Panc1 (cell line): ENCODE data around the gene TREML4. TPM values are rescaled to one million over a fixed set of nuclear protein-coding genes. Genes with fewer than 3 reads are reported as not detected.

ENCODE experiments used
- ATAC-seq: fragments of 200-7000 bp; cut with Tn5 transposase; 2 replicates; pipeline ENCODE4 v1.9.1; 2020; ENCODE audit warnings: mild to moderate bottlenecking, moderate library complexity
- BruUV-seq: library from RNA; stranded (reverse); fragments of 400-500 nt; replicated peaks from 2 replicates; lab custom pipeline; 2021; lab: Mats Ljungman, UMichigan
- CTCF ChIA-PET: fragments of 300-600 bp; sonication (Branson Sonifier 250); formaldehyde crosslinking; loops from one replicate; lab custom pipeline; 2022; ENCODE audit warnings: antibody characterized with exemption; lab: Charles Lee
- POLR2A ChIA-PET: fragments of 300-600 bp; sonication (Branson Sonifier 250); formaldehyde crosslinking; loops from one replicate; lab custom pipeline; 2022; ENCODE audit warnings: antibody characterized with exemption; lab: Charles Lee
- DNase-seq: peaks from one replicate; pipeline ENCODE4 v3.0.0-alpha.2; 2010; ENCODE audit warnings: low read depth, low spot score
- H3K27ac ChIP-seq: 2 replicates; pipeline ENCODE4 v1.5.1; 2011; ENCODE audit warnings: mild to moderate bottlenecking, low read length, inconsistent platforms
- H3K27me3 ChIP-seq: fragments of 200-500 bp; sonication (Bioruptor generic); 2 replicates; pipeline ENCODE4 v1.6.0; 2014; ENCODE audit warnings: low read length, inconsistent platforms; ENCODE audit not compliant: control insufficient read depth, insufficient read depth
- H3K36me3 ChIP-seq: fragments of 200-500 bp; sonication (Bioruptor generic); 2 replicates; pipeline ENCODE4 v1.5.1; 2014; ENCODE audit warnings: inconsistent platforms, mild to moderate bottlenecking, low read length, moderate library complexity; ENCODE audit not compliant: control insufficient read depth, insufficient read depth
- H3K4me1 ChIP-seq: 2 replicates; pipeline ENCODE4 v1.5.1; 2011; ENCODE audit warnings: inconsistent platforms, mild to moderate bottlenecking, low read length, moderate library complexity; ENCODE audit not compliant: control insufficient read depth, insufficient read depth
- H3K4me3 ChIP-seq, 2 experiments: 2 replicates each; pipeline ENCODE4 v1.5.1; 2011 to 2012; ENCODE audit warnings: low read depth in 2 of 2, low read length in 2 of 2, mild to moderate bottlenecking in 2 of 2, inconsistent platforms in 1 of 2, moderate library complexity in 1 of 2
- H3K9me3 ChIP-seq: fragments of 200-500 bp; sonication (Bioruptor generic); 2 replicates; pipeline ENCODE4 v1.5.1; 2014; ENCODE audit warnings: low read depth, mild to moderate bottlenecking, inconsistent platforms, low read length, moderate library complexity; ENCODE audit not compliant: control insufficient read depth, insufficient read depth
- CTCF ChIP-seq: fragments of 450-650 bp; IDR thresholded peaks from 2 replicates; pipeline ENCODE4 v1.5.1; 2017; ENCODE audit warnings: mild to moderate bottlenecking
- POLR2AphosphoS5 ChIP-seq: IDR thresholded peaks from 2 replicates; pipeline ENCODE4 v1.6.1; 2012; ENCODE audit warnings: mild to moderate bottlenecking, low read depth, low read length, moderate library complexity
- REST ChIP-seq, 2 experiments: IDR thresholded peaks; 2 replicates each; pipeline ENCODE4 v1.6.1; 2011 to 2012; ENCODE audit warnings: low read depth in 2 of 2, control low read depth in 1 of 2, low read length in 1 of 2, mild to moderate bottlenecking in 1 of 2, moderate library complexity in 1 of 2; ENCODE audit not compliant: insufficient read depth in 1 of 2
- SIN3A ChIP-seq: IDR thresholded peaks from 2 replicates; pipeline ENCODE4 v1.6.1; 2012; ENCODE audit warnings: low read depth, mild to moderate bottlenecking, low read length, moderate library complexity, borderline replicate concordance; ENCODE audit not compliant: insufficient read depth
- TCF7L2 ChIP-seq: IDR thresholded peaks from 2 replicates; pipeline ENCODE4 v1.6.1; 2011; ENCODE audit warnings: mild to moderate bottlenecking, low read depth, low read length, inconsistent platforms
- in situ Hi-C: cut with HindIII; loops from 2 replicates; pipeline ENCODE4 v1.10.0; 2016; ENCODE audit warnings: low sequenced_read_pairs, low pct_unique_long_range_greater_than_20kb
- intact Hi-C: fragments of 100-400 bp; cut with micrococcal nuclease; formaldehyde crosslinking; loops from one replicate; pipeline ENCODE4 v1.10.0; 2022; ENCODE audit not compliant: unreplicated experiment
- total RNA-seq: library from RNA; stranded (reverse); gene quantifications from one replicate; pipeline ENCODE4 v1.2.1, GENCODE V29; 2021; ENCODE audit not compliant: unreplicated experiment

TREML4 gene
- total RNA-seq, 1 experiment from 2014 or later: not detected

- H3K36me3 ChIP-seq: no peaks in the 10 kb centered on the region
- H3K4me3 ChIP-seq: no peak overlapping the region
- H3K27ac ChIP-seq: no peak overlapping the region
- POLR2A ChIA-PET: no interaction called here
- peaks cover 13% of the 10 kb centered on the region for H3K27me3 ChIP-seq
- intact Hi-C loops (no loop called here), in situ Hi-C loops (no loop called here)
- CTCF ChIA-PET: no interaction called here
- DNase-seq (no peak), ATAC-seq (no peak)
- H3K9me3 ChIP-seq: no peaks in the 10 kb centered on the region
- no TSS peak for BruUV-seq
- no peaks in the 10 kb centered on the region for H3K4me1 ChIP-seq
- TF ChIP-seq POLR2AphosphoS5: no peak
- TF ChIP-seq CTCF: no peak
Measured at GRCh38 chr6:41275489-41275888, 47.3 kb downstream of the TREML4 start.

GRCh38 chr6:41277605-41278004 is 49.5 kb downstream of the TREML4 start:
- TF ChIP-seq POLR2AphosphoS5: no peak
- TF ChIP-seq SIN3A: no peak
- no peak for TF ChIP-seq CTCF
- no peak for TF ChIP-seq REST (IDR thresholded peaks at IDR 0.05; ENCODE audit: insufficient read depth in 1 of 2, low read depth in 2 of 2, low read length in 1 of 2)
- no peak for TF ChIP-seq TCF7L2
- peaks cover 13% of the 10 kb centered on the region for H3K27me3 ChIP-seq
- ATAC-seq (no peak), DNase-seq (no peak)
- no peaks in the 10 kb centered on the region for H3K4me1 ChIP-seq
- ChIA-PET CTCF (interaction anchor here (0.7 kb wide), 1 partner anchor 42 kb away, joined by 3 read pairs; no protein-coding TSS in a partner anchor), POLR2A (interaction anchor here (0.7 kb wide), 1 partner anchor 8 kb away, joined by 11 read pairs; no protein-coding TSS in a partner anchor)
- no peak overlapping the region for H3K4me3 ChIP-seq
- H3K9me3 ChIP-seq: no peaks in the 10 kb centered on the region
- in situ Hi-C loops: no loop called here
- intact Hi-C loops: no loop called here
- no peak overlapping the region for H3K27ac ChIP-seq
- no TSS peak for BruUV-seq
- no peaks in the 10 kb centered on the region for H3K36me3 ChIP-seq
